HepG2 (cell line): ENCODE results near the gene GMPPA. TPM values are rescaled to one million over a fixed set of nuclear protein-coding genes. Genes with fewer than 3 reads are reported as not detected.

Experiments used
- ATRX ChIP-seq: sonication (generic); formaldehyde crosslinking; IDR thresholded peaks from 2 replicates; pipeline ENCODE4 v1.4.0; 2020; ENCODE audit warnings: missing genetic modification reagents, borderline replicate concordance
- CCAR2 ChIP-seq: fragments of 200-400 bp; formaldehyde crosslinking; optimal IDR thresholded peaks from 2 replicates; pipeline ENCODE3; 2018; ENCODE audit warnings: low read depth, mild to moderate bottlenecking, low read length, moderate library complexity
- DPF2 ChIP-seq: sonication (generic); formaldehyde crosslinking; IDR thresholded peaks from 2 replicates; pipeline ENCODE4 v1.4.0; 2020; ENCODE audit warnings: mild to moderate bottlenecking, low read depth, missing genetic modification reagents, borderline replicate concordance
- ELF4 ChIP-seq: sonication (generic); formaldehyde crosslinking; IDR thresholded peaks from 2 replicates; pipeline ENCODE4 v1.5.0; 2020; ENCODE audit warnings: missing genetic modification reagents, mild to moderate bottlenecking, moderate library complexity, borderline replicate concordance
- FOXA1 ChIP-seq, 2 experiments: fragments of 450-650 bp in 1 of 2; sonication (generic) in 1 of 2; formaldehyde crosslinking in 1 of 2; IDR thresholded peaks; 2 replicates each; pipeline versions ENCODE4 v1.4.0 to v1.6.1; 2016 to 2020; ENCODE audit warnings: missing genetic modification reagents in 1 of 2
- ISL2 ChIP-seq: sonication (generic); formaldehyde crosslinking; IDR thresholded peaks from 2 replicates; pipeline ENCODE4 v1.5.0; 2020; ENCODE audit warnings: missing genetic modification reagents
- JUND ChIP-seq: sonication (generic); formaldehyde crosslinking; IDR thresholded peaks from 2 replicates; pipeline ENCODE4 v1.8.0; 2022; ENCODE audit warnings: mild to moderate bottlenecking, missing genetic modification reagents
- MLLT10 ChIP-seq: sonication (generic); formaldehyde crosslinking; IDR thresholded peaks from 2 replicates; pipeline ENCODE4 v1.4.0; 2020; ENCODE audit warnings: missing genetic modification reagents
- RFX5 ChIP-seq: IDR thresholded peaks from 2 replicates; pipeline ENCODE4 v1.6.1; 2011; ENCODE audit warnings: low read depth, low read length, improper control_type of control experiment
- SATB2 ChIP-seq: sonication (generic); formaldehyde crosslinking; IDR thresholded peaks from 2 replicates; pipeline ENCODE4 v1.5.0; 2020; ENCODE audit warnings: missing genetic modification reagents
- SP140L ChIP-seq: sonication (generic); formaldehyde crosslinking; IDR thresholded peaks from 2 replicates; pipeline ENCODE4 v1.4.0; 2020; ENCODE audit warnings: missing genetic modification reagents, borderline replicate concordance
- ZFP36L2 ChIP-seq: sonication (generic); formaldehyde crosslinking; IDR thresholded peaks from 2 replicates; pipeline ENCODE4 v1.4.0; 2020; ENCODE audit warnings: missing genetic modification reagents
- ZNF264 ChIP-seq: sonication (generic); formaldehyde crosslinking; IDR thresholded peaks from 2 replicates; pipeline ENCODE4 v1.4.0; 2020; ENCODE audit warnings: missing genetic modification reagents
- ZNF33B ChIP-seq: sonication (generic); formaldehyde crosslinking; IDR thresholded peaks from 2 replicates; pipeline ENCODE4 v1.5.1; 2020; ENCODE audit warnings: mild to moderate bottlenecking, missing genetic modification reagents
- ZNF510 ChIP-seq: sonication (generic); formaldehyde crosslinking; IDR thresholded peaks from 2 replicates; pipeline ENCODE4 v1.4.0; 2020; ENCODE audit warnings: low read depth, mild to moderate bottlenecking, missing genetic modification reagents
- ZNF549 ChIP-seq: sonication (generic); formaldehyde crosslinking; IDR thresholded peaks from 2 replicates; pipeline ENCODE4 v1.5.0; 2020; ENCODE audit warnings: missing genetic modification reagents
- ZNF556 ChIP-seq: sonication (generic); formaldehyde crosslinking; IDR thresholded peaks from 2 replicates; pipeline ENCODE4 v1.4.0; 2020; ENCODE audit warnings: mild to moderate bottlenecking, missing genetic modification reagents, borderline replicate concordance
- ZNF567 ChIP-seq: sonication (generic); formaldehyde crosslinking; IDR thresholded peaks from 2 replicates; pipeline ENCODE4 v1.8.1; 2023; ENCODE audit warnings: mild to moderate bottlenecking, missing genetic modification reagents, borderline replicate concordance
- ZNF629 ChIP-seq: sonication (generic); formaldehyde crosslinking; conservative IDR thresholded peaks from 2 replicates; pipeline ENCODE4 v1.5.0; 2020; ENCODE audit warnings: missing genetic modification reagents
- ZNF7 ChIP-seq: IDR thresholded peaks from 2 replicates; pipeline ENCODE4 v1.6.1; 2016; ENCODE audit warnings: missing biosample characterization, missing genetic modification reagents
- ZNF839 ChIP-seq: sonication (generic); formaldehyde crosslinking; IDR thresholded peaks from 2 replicates; pipeline ENCODE4 v1.4.0; 2020; ENCODE audit warnings: missing genetic modification reagents, mild to moderate bottlenecking, borderline replicate concordance
- polyA plus RNA-seq, 8 experiments: library from polyadenylated mRNA; depleted of rRNA in 3 of 8; stranded (reverse) in 7 of 8; unstranded in 1 of 8; fragments of >200 nt; fragmentation: Illumina TruSeq in 4 of 8; extraction: Trizol in 4 of 8; gene quantifications; 2 replicates each; pipeline versions ENCODE4 v1.2.1 to v1.2.3, GENCODE V29; 2011 to 2016; ENCODE audit warnings: low read depth in 4 of 8, missing spikeins in 1 of 8, mixed read lengths in 1 of 8; ENCODE audit not compliant: insufficient read depth in 1 of 8
- total RNA-seq, 5 experiments: library from RNA; depleted of rRNA; stranded (reverse); fragments of >200 nt; fragmentation: Illumina TruSeq; extraction: Trizol; gene quantifications; 2 replicates each; pipeline ENCODE4 v1.2.3, GENCODE V29; 2016; ENCODE audit warnings: low read depth in 1 of 5
- TF ChIP-seq, protein P1 (sequence below), 2 experiments: sonication (generic) in 1 of 2; formaldehyde crosslinking in 1 of 2; IDR thresholded peaks; 2 replicates each; pipeline versions ENCODE4 v1.4.0 to v1.6.1; 2018 to 2020; ENCODE audit warnings: missing genetic modification reagents in 2 of 2, borderline replicate concordance in 1 of 2, low read depth in 1 of 2, mild to moderate bottlenecking in 1 of 2, missing biosample characterization in 1 of 2
- TF ChIP-seq, protein P2 (sequence below): sonication (generic); formaldehyde crosslinking; IDR thresholded peaks from 2 replicates; pipeline ENCODE4 v1.4.0; 2020; ENCODE audit warnings: mild to moderate bottlenecking, missing genetic modification reagents
- TF ChIP-seq, protein P3 (sequence below): sonication (generic); formaldehyde crosslinking; IDR thresholded peaks from 2 replicates; pipeline ENCODE4 v1.4.0; 2020; ENCODE audit warnings: missing genetic modification reagents
- TF ChIP-seq, protein P4 (sequence below): sonication (generic); formaldehyde crosslinking; IDR thresholded peaks from 2 replicates; pipeline ENCODE4 v1.8.0; 2023; ENCODE audit warnings: mild to moderate bottlenecking, missing genetic modification reagents

Gene GMPPA
- total and polyA plus RNA-seq, 2 of the 13 experiments (the other 11 are each of a cell fraction or from before 2014, with no cell fraction given) = 81.1 to 106 TPM

DNA sequence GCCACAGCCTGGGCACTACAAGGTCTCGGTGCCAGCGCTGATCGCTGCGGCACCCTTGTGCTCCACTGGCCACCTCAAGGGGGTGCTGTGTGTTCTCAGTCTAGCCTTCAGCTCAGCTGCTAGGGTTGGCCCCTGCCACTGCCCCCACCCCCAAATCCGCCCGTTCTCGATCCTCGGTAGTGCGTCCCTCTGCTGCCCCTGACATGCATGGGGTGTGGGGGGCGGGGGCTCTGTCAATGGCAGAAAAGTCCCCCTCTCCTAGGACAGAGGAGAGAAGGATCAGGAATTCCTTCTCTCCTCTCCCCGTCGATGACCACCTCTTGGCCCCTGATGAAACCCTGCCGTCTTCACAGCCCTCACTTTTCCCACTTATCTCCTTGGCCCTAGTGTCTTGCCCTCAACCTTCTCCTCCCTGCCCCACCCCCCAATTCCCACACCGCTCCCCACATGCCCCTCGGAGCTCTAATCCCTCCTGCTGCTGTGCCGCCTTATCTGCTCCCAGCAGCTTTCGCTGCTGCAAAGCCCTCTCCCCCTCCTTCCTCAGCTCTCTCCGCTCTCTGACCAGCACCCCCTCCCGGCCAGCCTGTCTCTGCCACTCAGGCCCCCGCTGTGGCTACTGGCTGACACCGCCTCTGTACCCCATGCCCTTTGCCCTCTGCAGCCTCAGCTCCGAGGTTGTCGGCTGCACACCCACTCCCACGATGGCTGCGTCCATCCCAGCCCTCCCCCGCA lies 11.3 kb downstream of the GMPPA start (continued):
- TF ChIP-seq ZNF629 (CRISPR knock-in tag) (no peak), ZNF33B (CRISPR knock-in tag) (no peak), ISL2 (CRISPR knock-in tag) (no peak), SATB2 (CRISPR knock-in tag) (no peak), JUND (no peak), ZNF7 (CRISPR knock-in tag) (no peak), SP140L (CRISPR knock-in tag) (no peak), DPF2 (CRISPR knock-in tag) (no peak), ZNF510 (CRISPR knock-in tag) (no peak), ZNF264 (no peak), ZNF549 (CRISPR knock-in tag) (no peak), ZFP36L2 (CRISPR knock-in tag) (no peak), FOXA1 (IDR thresholded peaks at IDR 0.05) (no peak), FOXA1 (CRISPR knock-in tag; IDR thresholded peaks at IDR 0.05) (no peak), MLLT10 (no peak), ZNF567 (CRISPR knock-in tag) (0 out of 2 replicates have a peak, but pooled peaks have one; percentile 9), ELF4 (CRISPR knock-in tag) (no peak), ZNF556 (CRISPR knock-in tag) (peak; percentile 18; the same call in 1 of the 2 replicates), ZNF839 (CRISPR knock-in tag) (no peak), ATRX (CRISPR knock-in tag) (no peak), RFX5 (no peak), CCAR2 (no peak)
- TF ChIP-seq, protein P1, sequence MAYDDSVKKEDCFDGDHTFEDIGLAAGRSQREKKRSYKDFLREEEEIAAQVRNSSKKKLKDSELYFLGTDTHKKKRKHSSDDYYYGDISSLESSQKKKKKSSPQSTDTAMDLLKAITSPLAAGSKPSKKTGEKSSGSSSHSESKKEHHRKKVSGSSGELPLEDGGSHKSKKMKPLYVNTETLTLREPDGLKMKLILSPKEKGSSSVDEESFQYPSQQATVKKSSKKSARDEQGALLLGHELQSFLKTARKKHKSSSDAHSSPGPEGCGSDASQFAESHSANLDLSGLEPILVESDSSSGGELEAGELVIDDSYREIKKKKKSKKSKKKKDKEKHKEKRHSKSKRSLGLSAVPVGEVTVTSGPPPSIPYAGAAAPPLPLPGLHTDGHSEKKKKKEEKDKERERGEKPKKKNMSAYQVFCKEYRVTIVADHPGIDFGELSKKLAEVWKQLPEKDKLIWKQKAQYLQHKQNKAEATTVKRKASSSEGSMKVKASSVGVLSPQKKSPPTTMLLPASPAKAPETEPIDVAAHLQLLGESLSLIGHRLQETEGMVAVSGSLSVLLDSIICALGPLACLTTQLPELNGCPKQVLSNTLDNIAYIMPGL (CRISPR knock-in tag; IDR thresholded peaks at IDR 0.05; ENCODE audit: borderline replicate concordance in 1 of 2, low read depth in 1 of 2) = peak; percentile 82 to 85
- TF ChIP-seq, protein P2, sequence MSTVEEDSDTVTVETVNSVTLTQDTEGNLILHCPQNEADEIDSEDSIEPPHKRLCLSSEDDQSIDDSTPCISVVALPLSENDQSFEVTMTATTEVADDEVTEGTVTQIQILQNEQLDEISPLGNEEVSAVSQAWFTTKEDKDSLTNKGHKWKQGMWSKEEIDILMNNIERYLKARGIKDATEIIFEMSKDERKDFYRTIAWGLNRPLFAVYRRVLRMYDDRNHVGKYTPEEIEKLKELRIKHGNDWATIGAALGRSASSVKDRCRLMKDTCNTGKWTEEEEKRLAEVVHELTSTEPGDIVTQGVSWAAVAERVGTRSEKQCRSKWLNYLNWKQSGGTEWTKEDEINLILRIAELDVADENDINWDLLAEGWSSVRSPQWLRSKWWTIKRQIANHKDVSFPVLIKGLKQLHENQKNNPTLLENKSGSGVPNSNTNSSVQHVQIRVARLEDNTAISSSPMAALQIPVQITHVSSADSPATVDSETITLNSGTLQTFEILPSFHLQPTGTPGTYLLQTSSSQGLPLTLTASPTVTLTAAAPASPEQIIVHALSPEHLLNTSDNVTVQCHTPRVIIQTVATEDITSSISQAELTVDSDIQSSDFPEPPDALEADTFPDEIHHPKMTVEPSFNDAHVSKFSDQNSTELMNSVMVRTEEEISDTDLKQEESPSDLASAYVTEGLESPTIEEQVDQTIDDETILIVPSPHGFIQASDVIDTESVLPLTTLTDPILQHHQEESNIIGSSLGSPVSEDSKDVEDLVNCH = no peak
- TF ChIP-seq, protein P3, sequence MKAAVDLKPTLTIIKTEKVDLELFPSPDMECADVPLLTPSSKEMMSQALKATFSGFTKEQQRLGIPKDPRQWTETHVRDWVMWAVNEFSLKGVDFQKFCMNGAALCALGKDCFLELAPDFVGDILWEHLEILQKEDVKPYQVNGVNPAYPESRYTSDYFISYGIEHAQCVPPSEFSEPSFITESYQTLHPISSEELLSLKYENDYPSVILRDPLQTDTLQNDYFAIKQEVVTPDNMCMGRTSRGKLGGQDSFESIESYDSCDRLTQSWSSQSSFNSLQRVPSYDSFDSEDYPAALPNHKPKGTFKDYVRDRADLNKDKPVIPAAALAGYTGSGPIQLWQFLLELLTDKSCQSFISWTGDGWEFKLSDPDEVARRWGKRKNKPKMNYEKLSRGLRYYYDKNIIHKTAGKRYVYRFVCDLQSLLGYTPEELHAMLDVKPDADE = no peak
- TF ChIP-seq, protein P4, sequence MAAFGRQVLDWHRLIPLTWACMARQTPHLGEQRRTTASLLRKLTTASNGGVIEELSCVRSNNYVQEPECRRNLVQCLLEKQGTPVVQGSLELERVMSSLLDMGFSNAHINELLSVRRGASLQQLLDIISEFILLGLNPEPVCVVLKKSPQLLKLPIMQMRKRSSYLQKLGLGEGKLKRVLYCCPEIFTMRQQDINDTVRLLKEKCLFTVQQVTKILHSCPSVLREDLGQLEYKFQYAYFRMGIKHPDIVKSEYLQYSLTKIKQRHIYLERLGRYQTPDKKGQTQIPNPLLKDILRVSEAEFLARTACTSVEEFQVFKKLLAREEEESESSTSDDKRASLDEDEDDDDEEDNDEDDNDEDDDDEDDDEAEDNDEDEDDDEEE (CRISPR knock-in tag) = no peak
